GM10266 (cell line): ENCODE measurements around the gene AUTS2.

Experiments
- DNase-seq: peaks from one replicate; pipeline ENCODE4 v3.0.0; 2012; ENCODE audit errors: extremely low spot score
- CTCF ChIP-seq: IDR thresholded peaks from 2 replicates; pipeline ENCODE4 v1.5.1; 2012; ENCODE audit warnings: mild to moderate bottlenecking, low read depth; ENCODE audit not compliant: control insufficient read depth, insufficient read depth; ENCODE audit errors: missing control alignments

AUTS2 gene

GRCh38 chr7:70033226-70033625 lies 435.0 kb downstream of the AUTS2 start:
- no peak for DNase-seq
- TF ChIP-seq CTCF = no peak

GRCh38 chr7:70034999-70035398 lies 436.7 kb downstream of the AUTS2 start:
- no peak for DNase-seq
- TF ChIP-seq CTCF = no peak

- DNase-seq = no peak
- no peak for TF ChIP-seq CTCF
Measured at GRCh38 chr7:70035519-70035918, 437.2 kb downstream of the AUTS2 start.

GRCh38 chr7:70035955-70036354 lies 437.7 kb downstream of the AUTS2 start:
- no peak for TF ChIP-seq CTCF
- DNase-seq = no peak

- no peak for TF ChIP-seq CTCF
- no peak for DNase-seq
Measured at GRCh38 chr7:70036695-70037094, 438.4 kb downstream of the AUTS2 start.

GRCh38 chr7:70037171-70037933 lies 439.1 kb downstream of the AUTS2 start:
- no peak for TF ChIP-seq CTCF
- DNase-seq = no peak

GRCh38 chr7:70040051-70040450 lies 441.8 kb downstream of the AUTS2 start:
- DNase-seq = no peak
- TF ChIP-seq CTCF = no peak
